Measurements from ENCODE around the gene MON2. TPM values are rescaled to one million over a fixed set of nuclear protein-coding genes. Genes with fewer than 3 reads are reported as not detected.

Gene MON2
- total and polyA plus RNA-seq, 10 of the 15 experiments (the other 5 are each of a cell fraction or from before 2014, with no cell fraction given), result 5.4 to 34.3 (median 23.4) TPM

DNA sequence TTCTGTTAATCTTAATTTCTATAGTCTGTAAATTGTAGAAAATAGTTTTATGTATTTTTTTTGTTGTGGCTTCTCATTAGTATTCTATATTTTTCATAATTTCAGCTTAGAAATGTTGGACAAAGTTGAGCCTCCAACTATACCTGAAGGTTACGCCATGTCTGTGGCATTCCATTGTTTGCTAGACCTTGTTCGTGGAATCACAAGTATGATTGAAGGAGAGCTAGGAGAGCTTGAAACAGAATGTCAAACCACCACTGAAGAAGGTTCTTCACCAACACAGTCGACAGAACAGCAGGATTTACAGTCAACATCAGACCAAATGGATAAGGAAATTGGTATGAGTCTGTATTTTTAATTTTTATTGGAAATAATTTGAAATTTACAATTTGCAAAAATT, 65.7 kb downstream of the MON2 start:
- in situ Hi-C loops (cut with MboI) (no loop called here), intact Hi-C loops (cut with micrococcal nuclease; ENCODE audit: unreplicated experiment) (no loop called here)
- Histone ChIP-seq H3K4me1 (ENCODE audit: control insufficient read depth, insufficient read depth, low read length) (no peaks in the 10 kb centered on the region), H3K36me3 (ENCODE audit: control insufficient read depth in 2 of 2, insufficient read depth in 2 of 2, low read length in 1 of 2) (peaks cover 2 to 10% of the 10 kb centered on the region in 2 experiments), H2AFZ (ENCODE audit: control insufficient read depth, low read depth, low read length) (no peak overlapping the region), H3K79me2 (ENCODE audit: control insufficient read depth, insufficient read depth, low read length) (no peaks in the 10 kb centered on the region), H3K27me3 (replicated peaks in 1 of 2; ENCODE audit: control insufficient read depth in 2 of 2, insufficient read depth in 2 of 2, low read length in 1 of 2) (no peaks in the 10 kb centered on the region), H3K9me3 (replicated peaks; ENCODE audit: control insufficient read depth, insufficient read depth, low read length) (no peaks in the 10 kb centered on the region), H3K27ac (ENCODE audit: control insufficient read depth, insufficient read depth) (no peak overlapping the region), H3K4me2 (ENCODE audit: control insufficient read depth, insufficient read depth) (no peak overlapping the region), H3K9ac (ENCODE audit: control insufficient read depth, insufficient read depth, low read length) (no peak overlapping the region), H3K4me3 (no peak overlapping the region), H4K20me1 (ENCODE audit: control insufficient read depth, insufficient read depth) (no peaks in the 10 kb centered on the region)
- ChIA-PET RAD21 (ENCODE audit: unreplicated experiment) (no interaction called here), POLR2A (no interaction called here), SMC1A (ENCODE audit: uncharacterized antibody, unreplicated experiment) (no interaction called here), CTCF (no interaction called here)
- DNase-seq (ENCODE audit: low read depth, low spot score), result no peak
- no TSS peak for BruUV-seq (replicated peaks)
- no peak for FAIRE-seq
- TF ChIP-seq TCF3 (IDR thresholded peaks at IDR 0.05; ENCODE audit: borderline replicate concordance, insufficient read depth, low read depth, low read length) (no peak), TBL1XR1 (IDR thresholded peaks at IDR 0.05; ENCODE audit: low read depth, low read length) (no peak), RELA (IDR thresholded peaks at IDR 0.05; ENCODE audit: borderline replicate concordance, partially characterized antibody) (no peak), EGR1 (IDR thresholded peaks at IDR 0.05; ENCODE audit: borderline replicate concordance in 1 of 2, low read depth in 2 of 2, low read length in 2 of 2) (no peak), ATF2 (IDR thresholded peaks at IDR 0.05; ENCODE audit: low read length) (no peak), CBX3 (IDR thresholded peaks at IDR 0.05; ENCODE audit: borderline replicate concordance, low read depth) (no peak), BHLHE40 (IDR thresholded peaks at IDR 0.05; ENCODE audit: borderline replicate concordance in 1 of 2, low read depth in 2 of 2, low read length in 1 of 2) (no peak), NFIC (IDR thresholded peaks at IDR 0.05; ENCODE audit: low read depth, low read length) (no peak), NBN (IDR thresholded peaks at IDR 0.05) (no peak)
- TF ChIP-seq, protein P1, sequence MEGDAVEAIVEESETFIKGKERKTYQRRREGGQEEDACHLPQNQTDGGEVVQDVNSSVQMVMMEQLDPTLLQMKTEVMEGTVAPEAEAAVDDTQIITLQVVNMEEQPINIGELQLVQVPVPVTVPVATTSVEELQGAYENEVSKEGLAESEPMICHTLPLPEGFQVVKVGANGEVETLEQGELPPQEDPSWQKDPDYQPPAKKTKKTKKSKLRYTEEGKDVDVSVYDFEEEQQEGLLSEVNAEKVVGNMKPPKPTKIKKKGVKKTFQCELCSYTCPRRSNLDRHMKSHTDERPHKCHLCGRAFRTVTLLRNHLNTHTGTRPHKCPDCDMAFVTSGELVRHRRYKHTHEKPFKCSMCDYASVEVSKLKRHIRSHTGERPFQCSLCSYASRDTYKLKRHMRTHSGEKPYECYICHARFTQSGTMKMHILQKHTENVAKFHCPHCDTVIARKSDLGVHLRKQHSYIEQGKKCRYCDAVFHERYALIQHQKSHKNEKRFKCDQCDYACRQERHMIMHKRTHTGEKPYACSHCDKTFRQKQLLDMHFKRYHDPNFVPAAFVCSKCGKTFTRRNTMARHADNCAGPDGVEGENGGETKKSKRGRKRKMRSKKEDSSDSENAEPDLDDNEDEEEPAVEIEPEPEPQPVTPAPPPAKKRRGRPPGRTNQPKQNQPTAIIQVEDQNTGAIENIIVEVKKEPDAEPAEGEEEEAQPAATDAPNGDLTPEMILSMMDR (IDR thresholded peaks at IDR 0.05 in 2 of 3, conservative IDR thresholded peaks at IDR 0.05 in 1 of 3; ENCODE audit: control insufficient read depth in 2 of 3, extremely low read depth in 1 of 3, insufficient read depth in 1 of 3, low read depth in 3 of 3, low read length in 3 of 3), result no peak
- no peak for ATAC-seq
- WGBS (ENCODE audit: insufficient coverage, insufficient replicate concordance, low lambda C conversion rate, missing lambda C conversion rate), result 97% methylated on average over 3 of the region's 3 CpGs
